Measurements from ENCODE around the gene NKAIN2. TPM values are rescaled to one million over a fixed set of nuclear protein-coding genes. Genes with fewer than 3 reads are reported as not detected.

Gene NKAIN2
- polyA plus RNA-seq, 1 donor (not counting 4 experiments of a cell fraction or from before 2014, with no cell fraction given) = 0.13 TPM

DNA sequence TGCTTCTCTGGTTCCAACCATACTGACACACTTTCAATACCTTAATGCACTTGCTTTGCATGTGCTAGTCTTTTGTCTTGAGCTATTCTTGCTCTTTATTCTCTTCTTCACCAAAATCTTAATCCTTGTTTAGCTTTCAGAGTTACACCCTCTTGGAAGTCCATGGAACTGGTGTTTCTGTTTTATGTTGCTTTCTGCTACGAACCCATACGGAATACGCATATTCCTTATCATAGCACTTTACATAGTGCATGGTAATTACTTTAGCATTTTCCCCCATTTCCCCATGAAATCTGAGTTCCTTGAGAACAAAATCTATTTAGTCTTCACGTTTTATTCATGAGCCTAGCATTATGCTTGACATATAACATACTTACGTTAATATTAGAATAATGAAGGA, 270.9 kb downstream of the NKAIN2 start:
- H3K4me1 ChIP-seq (ENCODE audit: control insufficient read depth, extremely low read depth, insufficient read depth, low read length) = no peaks in the 10 kb centered on the region
- H3K36me3 ChIP-seq (ENCODE audit: control insufficient read depth in 2 of 2, extremely low read depth in 1 of 2, insufficient read depth in 2 of 2, low read length in 2 of 2) = no peaks in the 10 kb centered on the region
- H4K20me1 ChIP-seq (ENCODE audit: control insufficient read depth, extremely low read depth, insufficient read depth, low read length) = no peaks in the 10 kb centered on the region
- H3K4me2 ChIP-seq (ENCODE audit: control insufficient read depth, extremely low read depth, insufficient read depth, low read depth, low read length) = no peak overlapping the region
- no peak for FAIRE-seq
- peaks cover 2% of the 10 kb centered on the region for H3K27me3 ChIP-seq (ENCODE audit: control insufficient read depth, extremely low read depth, insufficient read depth, low read length)
- no peak for DNase-seq (ENCODE audit: low read depth, low spot score)
- dilution Hi-C loops (cut with MboI; ENCODE audit: extremely low pct_ligation_motif_present, low sequenced_read_pairs) = no loop called here
- H3K79me2 ChIP-seq (ENCODE audit: control insufficient read depth, insufficient read depth, low read length) = no peaks in the 10 kb centered on the region
- TF ChIP-seq, protein P1, sequence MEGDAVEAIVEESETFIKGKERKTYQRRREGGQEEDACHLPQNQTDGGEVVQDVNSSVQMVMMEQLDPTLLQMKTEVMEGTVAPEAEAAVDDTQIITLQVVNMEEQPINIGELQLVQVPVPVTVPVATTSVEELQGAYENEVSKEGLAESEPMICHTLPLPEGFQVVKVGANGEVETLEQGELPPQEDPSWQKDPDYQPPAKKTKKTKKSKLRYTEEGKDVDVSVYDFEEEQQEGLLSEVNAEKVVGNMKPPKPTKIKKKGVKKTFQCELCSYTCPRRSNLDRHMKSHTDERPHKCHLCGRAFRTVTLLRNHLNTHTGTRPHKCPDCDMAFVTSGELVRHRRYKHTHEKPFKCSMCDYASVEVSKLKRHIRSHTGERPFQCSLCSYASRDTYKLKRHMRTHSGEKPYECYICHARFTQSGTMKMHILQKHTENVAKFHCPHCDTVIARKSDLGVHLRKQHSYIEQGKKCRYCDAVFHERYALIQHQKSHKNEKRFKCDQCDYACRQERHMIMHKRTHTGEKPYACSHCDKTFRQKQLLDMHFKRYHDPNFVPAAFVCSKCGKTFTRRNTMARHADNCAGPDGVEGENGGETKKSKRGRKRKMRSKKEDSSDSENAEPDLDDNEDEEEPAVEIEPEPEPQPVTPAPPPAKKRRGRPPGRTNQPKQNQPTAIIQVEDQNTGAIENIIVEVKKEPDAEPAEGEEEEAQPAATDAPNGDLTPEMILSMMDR (optimal IDR thresholded peaks at IDR 0.05 in 1 of 3, IDR thresholded peaks at IDR 0.05 in 1 of 3, conservative IDR thresholded peaks at IDR 0.05 in 1 of 3; ENCODE audit: extremely low read depth in 1 of 3, insufficient read depth in 2 of 3, low read length in 3 of 3) = no peak
- no peak for TF ChIP-seq EZH2 (IDR thresholded peaks at IDR 0.05; ENCODE audit: low read length)
- H3K9me3 ChIP-seq (ENCODE audit: control insufficient read depth, low read depth, low read length) = no peaks in the 10 kb centered on the region
- no peaks in the 10 kb centered on the region for H3K9me1 ChIP-seq (ENCODE audit: control insufficient read depth, extremely low read depth, insufficient read depth, low read length)
- H3K9ac ChIP-seq (ENCODE audit: control insufficient read depth, extremely low read depth, insufficient read depth, low read length) = no peak overlapping the region
- no peak overlapping the region for H3K4me3 ChIP-seq (ENCODE audit: control insufficient read depth in 2 of 3, extremely low read depth in 1 of 3, insufficient read depth in 2 of 3, low read depth in 1 of 3, low read length in 3 of 3)
- H3K27ac ChIP-seq (ENCODE audit: control insufficient read depth, insufficient read depth, low read length) = no peak overlapping the region
- H2AFZ ChIP-seq (ENCODE audit: control insufficient read depth, low read length) = no peak overlapping the region

GRCh38 chr6:124076336-124077048, 272.8 kb downstream of the NKAIN2 start:
- H2AFZ ChIP-seq (ENCODE audit: control insufficient read depth, low read length) = no peak overlapping the region
- no peak overlapping the region for H3K4me3 ChIP-seq (ENCODE audit: control insufficient read depth in 2 of 3, extremely low read depth in 1 of 3, insufficient read depth in 2 of 3, low read depth in 1 of 3, low read length in 3 of 3)
- dilution Hi-C loops (cut with MboI; ENCODE audit: extremely low pct_ligation_motif_present, low sequenced_read_pairs) = no loop called here
- H3K27me3 ChIP-seq (ENCODE audit: control insufficient read depth, extremely low read depth, insufficient read depth, low read length) = peaks cover 2% of the 10 kb centered on the region
- TF ChIP-seq, protein P1 (optimal IDR thresholded peaks at IDR 0.05 in 1 of 3, IDR thresholded peaks at IDR 0.05 in 1 of 3, conservative IDR thresholded peaks at IDR 0.05 in 1 of 3; ENCODE audit: extremely low read depth in 1 of 3, insufficient read depth in 2 of 3, low read length in 3 of 3) = no peak
- no peak for TF ChIP-seq EZH2 (IDR thresholded peaks at IDR 0.05; ENCODE audit: low read length)
- H3K4me2 ChIP-seq (ENCODE audit: control insufficient read depth, extremely low read depth, insufficient read depth, low read depth, low read length) = no peak overlapping the region
- no peaks in the 10 kb centered on the region for H3K9me1 ChIP-seq (ENCODE audit: control insufficient read depth, extremely low read depth, insufficient read depth, low read length)
- H3K9me3 ChIP-seq (ENCODE audit: control insufficient read depth, low read depth, low read length) = no peaks in the 10 kb centered on the region
- DNase-seq (ENCODE audit: low read depth, low spot score) (no peak), FAIRE-seq (no peak)
- no peak overlapping the region for H3K9ac ChIP-seq (ENCODE audit: control insufficient read depth, extremely low read depth, insufficient read depth, low read length)
- no peaks in the 10 kb centered on the region for H3K79me2 ChIP-seq (ENCODE audit: control insufficient read depth, insufficient read depth, low read length)
- no peaks in the 10 kb centered on the region for H4K20me1 ChIP-seq (ENCODE audit: control insufficient read depth, extremely low read depth, insufficient read depth, low read length)
- H3K27ac ChIP-seq (ENCODE audit: control insufficient read depth, insufficient read depth, low read length) = no peak overlapping the region
- H3K36me3 ChIP-seq (ENCODE audit: control insufficient read depth in 2 of 2, extremely low read depth in 1 of 2, insufficient read depth in 2 of 2, low read length in 2 of 2) = no peaks in the 10 kb centered on the region
- H3K4me1 ChIP-seq (ENCODE audit: control insufficient read depth, extremely low read depth, insufficient read depth, low read length) = no peaks in the 10 kb centered on the region
